Measurements from ENCODE around the gene HSF2BP.

DNA sequence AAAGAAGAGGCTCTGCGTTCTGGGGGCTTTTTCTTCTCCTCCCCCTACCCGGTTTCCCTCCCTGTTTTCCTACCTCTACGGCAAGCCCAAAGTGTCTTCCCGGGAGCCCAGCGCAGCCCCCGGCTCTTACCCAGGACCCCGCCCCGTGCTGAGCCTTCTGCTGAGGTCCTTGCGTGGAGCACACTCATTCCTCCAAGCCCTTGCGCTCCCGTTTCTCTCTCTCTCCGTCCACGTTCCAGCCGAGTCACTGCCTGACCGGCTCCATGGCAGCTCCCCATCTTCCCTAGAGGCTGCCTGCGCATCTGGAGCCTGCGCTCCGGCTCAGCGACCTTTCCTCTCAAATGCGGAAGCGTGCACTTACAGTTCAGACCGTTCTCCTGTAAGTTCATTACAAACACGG lies 34.7 kb upstream of the HSF2BP start:
- TF ChIP-seq CTCF (IDR thresholded peaks at IDR 0.05; ENCODE audit: insufficient read depth, low read length) (no peak), POLR2AphosphoS5 (IDR thresholded peaks at IDR 0.05; ENCODE audit: low read depth) (no peak)

Measured in HL-60 (cell line).